Lung (tissue), 16 donors: ENCODE data around the gene ISLR2. TPM values are rescaled to one million over a fixed set of nuclear protein-coding genes. Genes with fewer than 3 reads are reported as not detected.
A peak's percentile ranks its signal among the peaks of the same experiment; 100 is the strongest.
"Not testable (repeated sequence)": the region's sequence is repeated elsewhere in the genome, so short reads cannot be mapped to it uniquely, and the experiment has no call there.

Experiments used
- ATAC-seq: fragments of 200-7000 bp; cut with Tn5 transposase; one replicate; pipeline ENCODE4 v1.9.1; 2020; ENCODE audit warnings: moderate number of reproducible peaks; ENCODE audit not compliant: insufficient read depth, low FRiP score
- DNase-seq, 3 donors: peaks; one replicate each; pipeline ENCODE4 v3.0.0-alpha.2; 2013 to 2017
- H3K27ac ChIP-seq, 2 donors: one replicate each; pipeline ENCODE4 v1.5.1; 2013; ENCODE audit warnings: mild to moderate bottlenecking in 2 of 2, moderate library complexity in 2 of 2, control low read depth in 1 of 2, inconsistent platforms in 1 of 2, low read depth in 1 of 2, low read length in 1 of 2
- H3K27me3 ChIP-seq, 3 donors: one replicate each; pipeline ENCODE4 v1.5.1; 2013; ENCODE audit warnings: low read length in 2 of 3; ENCODE audit not compliant: control insufficient read depth in 3 of 3, insufficient read depth in 3 of 3
- H3K36me3 ChIP-seq, 4 donors: one replicate each; pipeline ENCODE4 v1.5.1; 2013; ENCODE audit warnings: low read length in 4 of 4, mild to moderate bottlenecking in 1 of 4, moderate library complexity in 1 of 4; ENCODE audit not compliant: control insufficient read depth in 4 of 4, insufficient read depth in 4 of 4
- H3K4me1 ChIP-seq, 5 donors: one replicate each; pipeline ENCODE4 v1.5.1; 2013; ENCODE audit warnings: low read length in 5 of 5, mild to moderate bottlenecking in 2 of 5, moderate library complexity in 1 of 5; ENCODE audit not compliant: control insufficient read depth in 5 of 5, insufficient read depth in 5 of 5
- H3K4me3 ChIP-seq: one replicate; pipeline ENCODE4 v1.5.1; 2013; ENCODE audit warnings: mild to moderate bottlenecking, control low read depth, moderate library complexity
- H3K9ac ChIP-seq, 2 donors: one replicate each; pipeline ENCODE4 v1.5.1; 2013; ENCODE audit warnings: low read length in 2 of 2, control low read depth in 1 of 2; ENCODE audit not compliant: insufficient read depth in 1 of 2
- H3K9me3 ChIP-seq, 4 donors: one replicate each; pipeline ENCODE4 v1.5.1; 2013; ENCODE audit warnings: low read length in 3 of 4, mild to moderate bottlenecking in 1 of 4, moderate library complexity in 1 of 4; ENCODE audit not compliant: control insufficient read depth in 4 of 4, insufficient read depth in 3 of 4
- CTCF ChIP-seq: IDR thresholded peaks from 2 replicates; pipeline ENCODE4 v1.5.1; 2012; ENCODE audit warnings: mild to moderate bottlenecking; ENCODE audit errors: control extremely low read depth, extremely low read depth
- WGBS, 2 donors: extraction: QIAGEN DNeasy Blood & Tissue Kit; methylation state at CpG; one replicate each; pipeline ENCODE4 v1.1.7; 2013; 5-methylcytosine and 5-hydroxymethylcytosine counted together
- long read RNA-seq, 5 donors: transcript quantifications; one replicate each; lab custom pipeline, GENCODE V29; 2026
- polyA plus RNA-seq, 2 donors: library from polyadenylated mRNA; stranded (reverse); fragments of 200-250 nt; gene quantifications; one replicate each; pipeline ENCODE4 v1.2.1, GENCODE V29; 2013
- total RNA-seq, 2 donors: library from RNA; depleted of rRNA in 1 of 2; stranded (reverse); fragments of >200 nt in 1 of 2; gene quantifications; one replicate each; pipeline ENCODE4 v1.2.1, GENCODE V29; 2014 to 2021
- donor health status: control.
- donor health status: control.
- donor health status: Bipolar disorder and iron deficiency.
- donor health status: healthy.
- donor health status: DM: yes; HTN: yes; CAD: no.

Gene ISLR2, protein sequence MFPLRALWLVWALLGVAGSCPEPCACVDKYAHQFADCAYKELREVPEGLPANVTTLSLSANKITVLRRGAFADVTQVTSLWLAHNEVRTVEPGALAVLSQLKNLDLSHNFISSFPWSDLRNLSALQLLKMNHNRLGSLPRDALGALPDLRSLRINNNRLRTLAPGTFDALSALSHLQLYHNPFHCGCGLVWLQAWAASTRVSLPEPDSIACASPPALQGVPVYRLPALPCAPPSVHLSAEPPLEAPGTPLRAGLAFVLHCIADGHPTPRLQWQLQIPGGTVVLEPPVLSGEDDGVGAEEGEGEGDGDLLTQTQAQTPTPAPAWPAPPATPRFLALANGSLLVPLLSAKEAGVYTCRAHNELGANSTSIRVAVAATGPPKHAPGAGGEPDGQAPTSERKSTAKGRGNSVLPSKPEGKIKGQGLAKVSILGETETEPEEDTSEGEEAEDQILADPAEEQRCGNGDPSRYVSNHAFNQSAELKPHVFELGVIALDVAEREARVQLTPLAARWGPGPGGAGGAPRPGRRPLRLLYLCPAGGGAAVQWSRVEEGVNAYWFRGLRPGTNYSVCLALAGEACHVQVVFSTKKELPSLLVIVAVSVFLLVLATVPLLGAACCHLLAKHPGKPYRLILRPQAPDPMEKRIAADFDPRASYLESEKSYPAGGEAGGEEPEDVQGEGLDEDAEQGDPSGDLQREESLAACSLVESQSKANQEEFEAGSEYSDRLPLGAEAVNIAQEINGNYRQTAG
- total RNA-seq (10 to 100 TPM in 1 of 2 donors, under 1 TPM in 1; 0.31 to 10.2 TPM), polyA plus RNA-seq (under 1 TPM; 0.31 to 0.51 TPM)
- long read RNA-seq, donor 1, partial matches to known transcripts, result 0 of 2 reads
- long read RNA-seq, donor 1, other reads (novel, unspliced or antisense), result 0 of 2 reads
- long read RNA-seq, donor 2, result 0 reads
- long read RNA-seq, donor 3, partial matches to known transcripts, result 0 of 3 reads
- long read RNA-seq, donor 3, other reads (novel, unspliced or antisense), result 0 of 3 reads
- long read RNA-seq, donor 4, partial matches to known transcripts, result 0 of 1 reads
- long read RNA-seq, donor 4, other reads (novel, unspliced or antisense), result 0 of 1 reads
- long read RNA-seq, donor 5, result 0 reads

- DNase-seq (peak in 2 of 3 donors; percentile 42 to 57), ATAC-seq (no peak)
- Histone ChIP-seq H3K4me3 (no peak within 1 kb of the TSS), H3K27ac (peak within 1 kb of the TSS in 1 of 2 donors; percentile 42), H3K4me1 (peaks cover 0 to 30% (median 13%) of the 10 kb centered on the region in 5 donors), H3K36me3 (no peaks in the 10 kb centered on the region), H3K9ac (no peak within 1 kb of the TSS), H3K9me3 (peaks cover 0 to 8% (median 0%) of the 10 kb centered on the region in 4 donors), H3K27me3 (peaks cover 8 to 92% (median 70%) of the 10 kb centered on the region in 3 donors)
- no peak for TF ChIP-seq CTCF
- 2 to 3% methylated on average over 53 of the region's 53 CpGs for WGBS, 2 donors
Measured at GRCh38 chr15:74130155-74130848, at the start of gene ISLR2. TSS of gene ISLR2 (plus strand) at chr15:74130586. CDS start at chr15:74132755, 2,169 bp downstream.

DNA sequence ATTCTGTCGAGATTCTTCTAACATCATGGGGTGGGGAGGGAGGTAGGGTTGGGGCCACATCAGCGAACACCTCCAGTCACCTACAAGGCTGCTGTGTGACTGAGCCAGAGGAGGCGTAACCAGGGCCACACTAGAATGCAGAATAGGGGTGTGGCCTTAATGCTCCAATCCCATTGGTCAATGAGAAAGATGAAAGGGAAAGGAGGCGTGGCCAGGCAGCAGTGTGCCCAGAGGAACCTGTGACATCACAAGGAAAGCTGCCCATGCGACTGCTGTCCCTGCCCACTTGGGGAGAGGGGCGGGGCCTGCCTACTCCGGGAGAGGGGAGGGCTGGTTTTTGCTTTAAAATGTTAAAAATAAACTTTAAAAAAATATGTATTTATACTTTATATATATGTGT is 47.9 kb upstream of the ISLR2 start, which contains the start of gene GOLGA6A:
GOLGA6A (minus strand) TSS at position 101 of the 400 bp plus-strand sequence; CDS start at position 60, 41 bp downstream.
- no CpG with 5 or more reads among the region's 7 CpGs for WGBS, 2 donors
- not testable (repeated sequence) for H3K4me1 ChIP-seq, H3K9ac ChIP-seq, DNase-seq, H3K4me3 ChIP-seq, H3K36me3 ChIP-seq, H3K27ac ChIP-seq, H3K27me3 ChIP-seq, H3K9me3 ChIP-seq, ATAC-seq

GRCh38 chr15:74094567-74094966 is 35.8 kb upstream of the ISLR2 start:
- H3K36me3 ChIP-seq, ATAC-seq, H3K4me1 ChIP-seq, H3K4me3 ChIP-seq, H3K27me3 ChIP-seq, H3K9me3 ChIP-seq, DNase-seq, H3K27ac ChIP-seq, H3K9ac ChIP-seq: not testable (repeated sequence)
- WGBS, 2 donors, result no CpG with 5 or more reads among the region's 2 CpGs

- H3K27ac ChIP-seq, H3K9me3 ChIP-seq, ATAC-seq, H3K27me3 ChIP-seq, H3K36me3 ChIP-seq, H3K9ac ChIP-seq, H3K4me1 ChIP-seq, DNase-seq, H3K4me3 ChIP-seq: not testable (repeated sequence)
- 87 to 92% methylated on average over 6 to 8 of the region's 10 CpGs for WGBS, 2 donors
Measured at GRCh38 chr15:74095610-74096009, 34.8 kb upstream of the ISLR2 start.

GRCh38 chr15:74096753-74097474 is 33.5 kb upstream of the ISLR2 start:
- DNase-seq, H3K4me1 ChIP-seq, H3K9ac ChIP-seq, H3K36me3 ChIP-seq, H3K27ac ChIP-seq, H3K4me3 ChIP-seq, ATAC-seq, H3K27me3 ChIP-seq, H3K9me3 ChIP-seq: not testable (repeated sequence)
- no CpG with 5 or more reads among the region's 27 CpGs for WGBS, 2 donors

- not testable (repeated sequence) for H3K4me1 ChIP-seq, H3K9ac ChIP-seq, H3K9me3 ChIP-seq, H3K27me3 ChIP-seq, H3K36me3 ChIP-seq
- DNase-seq (peak; percentile 92 to 96 (median 93)), ATAC-seq (peak; percentile 95)
- Histone ChIP-seq H3K4me3 (peak overlapping the region; percentile 48), H3K27ac (peak overlapping the region; percentile 22 to 70)
- WGBS, 2 donors, result 4 to 8% methylated on average over 25 to 36 of the region's 45 CpGs
Measured at GRCh38 chr15:74099963-74100733, 30.2 kb upstream of the ISLR2 start.
